Skeletal muscle tissue (tissue), 4 donors: ENCODE data around the gene GATA5. TPM values are rescaled to one million over a fixed set of nuclear protein-coding genes. Genes with fewer than 3 reads are reported as not detected.
A peak's percentile ranks its signal among the peaks of the same experiment; 100 is the strongest.

Experiments
- H3K27ac ChIP-seq: one replicate; pipeline ENCODE4 v1.7.0; 2013; ENCODE audit warnings: mild to moderate bottlenecking, low read depth, low read length, inconsistent platforms
- H3K27me3 ChIP-seq, 3 donors: one replicate each; pipeline ENCODE4 v1.7.0; 2013; ENCODE audit warnings: low read length in 3 of 3; ENCODE audit not compliant: control insufficient read depth in 3 of 3, insufficient read depth in 3 of 3
- H3K36me3 ChIP-seq, 3 donors: one replicate each; pipeline ENCODE4 v1.7.0; 2013; ENCODE audit warnings: low read length in 3 of 3; ENCODE audit not compliant: control insufficient read depth in 3 of 3, insufficient read depth in 3 of 3
- H3K4me1 ChIP-seq, 3 donors: one replicate each; pipeline ENCODE4 v1.7.0; 2013; ENCODE audit warnings: low read length in 3 of 3, mild to moderate bottlenecking in 3 of 3; ENCODE audit not compliant: control insufficient read depth in 3 of 3, insufficient read depth in 3 of 3
- H3K4me3 ChIP-seq, 3 donors: one replicate each; pipeline ENCODE4 v1.7.0; 2013; ENCODE audit warnings: low read length in 3 of 3
- H3K9ac ChIP-seq, 3 donors: one replicate each; pipeline ENCODE4 v1.7.0; 2013; ENCODE audit warnings: low read length in 3 of 3, mild to moderate bottlenecking in 3 of 3, moderate library complexity in 2 of 3, low read depth in 1 of 3
- H3K9me3 ChIP-seq, 3 donors: one replicate each; pipeline ENCODE4 v1.7.0; 2013; ENCODE audit warnings: low read length in 3 of 3; ENCODE audit not compliant: control insufficient read depth in 3 of 3
- total RNA-seq: library from RNA; depleted of rRNA; stranded (reverse); fragments of >200 nt; gene quantifications from one replicate; pipeline ENCODE4 v1.2.3, GENCODE V29; 2014
- donor health status: Osteomylitis.

The GATA5 gene
- total RNA-seq, 1 donor from 2014 or later = 0.52 TPM

- Histone ChIP-seq H3K4me1 (peaks cover 27 to 39% (median 33%) of the 10 kb centered on the region in 3 donors), H3K4me3 (no peak overlapping the region), H3K27ac (no peak overlapping the region), H3K27me3 (no peaks in the 10 kb centered on the region), H3K36me3 (no peaks in the 10 kb centered on the region), H3K9ac (no peak overlapping the region), H3K9me3 (no peaks in the 10 kb centered on the region)
Measured at GRCh38 chr20:62506791-62507190, 31.0 kb upstream of the GATA5 start.

- H3K9me3 ChIP-seq = no peaks in the 10 kb centered on the region
- H3K4me1 ChIP-seq = peaks cover 20 to 38% (median 31%) of the 10 kb centered on the region in 3 donors
- no peaks in the 10 kb centered on the region for H3K36me3 ChIP-seq
- peak overlapping the region in 1 of 3 donors; percentile 72 for H3K9ac ChIP-seq
- H3K27me3 ChIP-seq = no peaks in the 10 kb centered on the region
- peak overlapping the region; percentile 75 for H3K27ac ChIP-seq
- no peak overlapping the region for H3K4me3 ChIP-seq
Measured at GRCh38 chr20:62506087-62506486, 30.3 kb upstream of the GATA5 start.

- Histone ChIP-seq H3K4me1 (peaks cover 18 to 39% (median 32%) of the 10 kb centered on the region in 3 donors), H3K4me3 (no peak overlapping the region), H3K9me3 (no peaks in the 10 kb centered on the region), H3K27me3 (no peaks in the 10 kb centered on the region), H3K9ac (peak overlapping the region; percentile 32 to 72 (median 57)), H3K27ac (peak overlapping the region; percentile 75), H3K36me3 (no peaks in the 10 kb centered on the region)
Measured at GRCh38 chr20:62505337-62506045, 29.7 kb upstream of the GATA5 start.

GRCh38 chr20:62504323-62504722 is 28.5 kb upstream of the GATA5 start:
- Histone ChIP-seq H3K4me3 (no peak overlapping the region), H3K9me3 (no peaks in the 10 kb centered on the region), H3K9ac (no peak overlapping the region), H3K36me3 (no peaks in the 10 kb centered on the region), H3K27me3 (no peaks in the 10 kb centered on the region), H3K27ac (no peak overlapping the region), H3K4me1 (peaks cover 21 to 49% (median 43%) of the 10 kb centered on the region in 3 donors)

GRCh38 chr20:62503401-62504178 is 27.8 kb upstream of the GATA5 start:
- Histone ChIP-seq H3K4me1 (peaks cover 21 to 54% (median 46%) of the 10 kb centered on the region in 3 donors), H3K9ac (no peak overlapping the region), H3K27me3 (peaks cover 0 to 2% (median 0%) of the 10 kb centered on the region in 3 donors), H3K36me3 (no peaks in the 10 kb centered on the region), H3K9me3 (no peaks in the 10 kb centered on the region), H3K4me3 (no peak overlapping the region), H3K27ac (no peak overlapping the region)

- H3K9ac ChIP-seq = no peak overlapping the region
- no peaks in the 10 kb centered on the region for H3K36me3 ChIP-seq
- H3K9me3 ChIP-seq = no peaks in the 10 kb centered on the region
- H3K27ac ChIP-seq = no peak overlapping the region
- no peak overlapping the region for H3K4me3 ChIP-seq
- H3K27me3 ChIP-seq = peaks cover 0 to 2% (median 0%) of the 10 kb centered on the region in 3 donors
- peaks cover 18 to 50% (median 41%) of the 10 kb centered on the region in 3 donors for H3K4me1 ChIP-seq
Measured at GRCh38 chr20:62502496-62503095, 26.8 kb upstream of the GATA5 start.

- Histone ChIP-seq H3K9me3 (no peaks in the 10 kb centered on the region), H3K4me1 (peaks cover 22 to 52% (median 44%) of the 10 kb centered on the region in 3 donors), H3K27ac (no peak overlapping the region), H3K9ac (no peak overlapping the region), H3K4me3 (no peak overlapping the region), H3K27me3 (peaks cover 0 to 2% (median under 1%) of the 10 kb centered on the region in 3 donors), H3K36me3 (no peaks in the 10 kb centered on the region)
Measured at GRCh38 chr20:62501801-62502495, 26.2 kb upstream of the GATA5 start.

- Histone ChIP-seq H3K27me3 (peaks cover 0 to 5% (median 4%) of the 10 kb centered on the region in 3 donors), H3K4me3 (peak overlapping the region in 2 of 3 donors; percentile 12 to 41), H3K36me3 (no peaks in the 10 kb centered on the region), H3K9ac (peak overlapping the region in 2 of 3 donors; percentile 69 to 81), H3K4me1 (peaks cover 26 to 57% (median 48%) of the 10 kb centered on the region in 3 donors), H3K27ac (peak overlapping the region; percentile 36), H3K9me3 (no peaks in the 10 kb centered on the region)
Measured at GRCh38 chr20:62500237-62500864, 24.6 kb upstream of the GATA5 start.

GRCh38 chr20:62499758-62500236 is 24.0 kb upstream of the GATA5 start:
- Histone ChIP-seq H3K36me3 (no peaks in the 10 kb centered on the region), H3K9me3 (no peaks in the 10 kb centered on the region), H3K27me3 (peaks cover 0 to 5% (median 4%) of the 10 kb centered on the region in 3 donors), H3K4me3 (peak overlapping the region in 2 of 3 donors; percentile 12 to 35), H3K27ac (peak overlapping the region; percentile 36), H3K9ac (peak overlapping the region in 2 of 3 donors; percentile 69 to 81), H3K4me1 (peaks cover 27 to 57% (median 48%) of the 10 kb centered on the region in 3 donors)
